HG03103 (cell line): ENCODE measurements around the gene RARA.

Source experiments
- ATAC-seq: cut with Tn5 transposase; IDR thresholded peaks from one replicate; pipeline ENCODE4 v1.9.1; 2021; ENCODE audit warnings: low read depth; ENCODE audit not compliant: unreplicated experiment

RARA gene

GRCh38 chr17:40325156-40326013 is 16.4 kb downstream of the RARA start:
- no peak for ATAC-seq

DNA sequence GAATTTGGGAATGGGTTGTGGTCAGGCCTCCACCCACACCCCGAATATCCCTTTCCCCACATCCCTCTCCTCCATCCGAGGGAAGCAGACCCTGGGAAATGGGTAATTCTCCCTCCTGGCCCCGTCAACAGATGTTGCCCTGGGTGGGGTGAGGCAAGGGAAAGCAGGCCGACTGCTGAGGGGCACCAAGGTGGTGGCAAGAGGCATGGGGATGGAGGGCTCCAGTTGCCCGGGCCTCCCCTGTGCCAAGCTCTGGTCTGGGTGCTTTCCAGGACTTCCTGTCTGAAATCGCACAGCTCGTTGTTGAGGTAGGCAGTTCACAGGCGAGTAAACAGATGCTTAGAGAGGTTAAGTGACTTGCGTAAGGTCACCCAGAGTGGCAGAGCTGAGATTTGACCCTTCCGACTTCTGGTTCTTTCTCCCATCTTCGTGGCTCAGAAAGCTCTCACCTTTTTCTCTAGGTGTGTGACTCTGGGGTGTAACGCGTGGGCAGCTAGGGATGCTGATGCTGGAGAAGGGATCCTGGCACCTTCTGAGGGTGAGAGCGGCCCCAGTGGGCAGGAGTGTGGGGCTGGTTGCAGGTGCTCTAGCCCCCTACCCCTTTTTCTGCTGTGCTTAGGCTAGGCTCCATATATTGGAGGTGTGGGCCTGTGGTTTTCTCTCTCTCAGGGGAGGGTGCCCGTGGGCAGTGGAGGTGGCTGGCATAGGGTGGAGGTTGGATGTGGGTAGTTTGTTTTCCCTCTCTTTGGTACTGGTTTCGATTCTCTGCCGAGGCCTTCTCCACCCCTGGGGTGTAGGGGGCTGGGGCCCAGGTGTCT is 17.2 kb downstream of the RARA start:
- no peak for ATAC-seq

- ATAC-seq, result no peak
Observed at GRCh38 chr17:40326832-40327199, 17.8 kb downstream of the RARA start.

DNA sequence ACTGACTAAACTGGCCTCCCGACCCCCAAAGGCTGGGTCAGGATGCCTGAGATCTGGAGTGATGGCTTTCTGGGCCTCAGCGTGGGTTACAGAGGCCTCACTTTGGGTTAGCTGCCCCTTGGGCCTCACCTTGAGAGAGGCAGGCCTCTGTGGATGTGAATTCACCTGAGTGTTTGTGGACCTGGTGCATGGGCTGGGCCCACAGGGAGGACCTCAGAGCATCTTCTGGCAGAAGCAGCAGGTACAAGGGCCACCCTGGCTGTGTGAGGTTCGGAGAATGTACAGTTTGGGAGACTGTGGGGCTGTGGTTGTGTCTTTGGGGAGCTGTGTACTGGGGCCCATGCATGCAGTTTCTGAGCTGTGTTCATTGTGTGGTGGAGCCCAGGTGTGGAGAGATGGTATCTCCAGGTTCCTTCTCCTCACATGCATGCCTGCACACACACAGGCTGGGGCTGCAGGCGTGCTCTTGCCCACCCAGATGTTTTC is 18.3 kb downstream of the RARA start:
- no peak for ATAC-seq

GRCh38 chr17:40327735-40328385 is 18.9 kb downstream of the RARA start:
- ATAC-seq, result no peak

DNA sequence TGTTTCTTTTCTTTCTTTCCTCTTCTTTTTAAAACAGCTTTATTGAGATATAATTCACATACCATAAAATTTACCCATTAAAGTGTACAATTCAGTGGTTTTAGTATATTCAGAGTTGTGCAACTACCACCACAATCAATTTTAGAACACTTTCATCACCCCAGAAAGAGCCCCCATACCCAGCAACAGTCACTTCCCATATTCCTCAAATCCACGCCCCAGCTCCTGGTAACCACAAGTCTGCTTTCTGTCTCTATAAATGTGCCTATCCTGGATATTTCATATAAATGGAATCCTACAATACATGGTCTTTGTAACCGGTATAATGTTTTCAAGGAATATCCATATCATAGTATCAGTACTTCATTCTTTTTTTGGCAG is 19.4 kb downstream of the RARA start:
- ATAC-seq, result no peak

GRCh38 chr17:40329839-40330794 is 21.1 kb downstream of the RARA start:
- no peak for ATAC-seq

DNA sequence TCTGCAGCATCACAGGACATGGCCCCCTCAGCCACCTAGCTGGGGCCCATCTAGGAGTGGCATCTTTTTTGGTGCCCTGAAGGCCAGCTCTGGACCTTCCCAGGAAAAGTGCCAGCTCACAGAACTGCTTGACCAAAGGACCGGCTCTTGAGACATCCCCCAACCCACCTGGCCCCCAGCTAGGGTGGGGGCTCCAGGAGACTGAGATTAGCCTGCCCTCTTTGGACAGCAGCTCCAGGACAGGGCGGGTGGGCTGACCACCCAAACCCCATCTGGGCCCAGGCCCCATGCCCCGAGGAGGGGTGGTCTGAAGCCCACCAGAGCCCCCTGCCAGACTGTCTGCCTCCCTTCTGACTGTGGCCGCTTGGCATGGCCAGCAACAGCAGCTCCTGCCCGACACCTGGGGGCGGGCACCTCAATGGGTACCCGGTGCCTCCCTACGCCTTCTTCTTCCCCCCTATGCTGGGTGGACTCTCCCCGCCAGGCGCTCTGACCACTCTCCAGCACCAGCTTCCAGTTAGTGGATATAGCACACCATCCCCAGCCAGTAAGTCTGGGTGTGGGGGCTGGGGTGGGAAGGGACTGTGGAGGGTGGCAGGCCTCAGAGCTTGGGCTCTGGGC is 22.0 kb downstream of the RARA start:
- no peak for ATAC-seq

GRCh38 chr17:40331743-40332641 is 23.0 kb downstream of the RARA start:
- ATAC-seq, result no peak

- no peak for ATAC-seq
Observed at GRCh38 chr17:40333781-40334448, 24.9 kb downstream of the RARA start.

DNA sequence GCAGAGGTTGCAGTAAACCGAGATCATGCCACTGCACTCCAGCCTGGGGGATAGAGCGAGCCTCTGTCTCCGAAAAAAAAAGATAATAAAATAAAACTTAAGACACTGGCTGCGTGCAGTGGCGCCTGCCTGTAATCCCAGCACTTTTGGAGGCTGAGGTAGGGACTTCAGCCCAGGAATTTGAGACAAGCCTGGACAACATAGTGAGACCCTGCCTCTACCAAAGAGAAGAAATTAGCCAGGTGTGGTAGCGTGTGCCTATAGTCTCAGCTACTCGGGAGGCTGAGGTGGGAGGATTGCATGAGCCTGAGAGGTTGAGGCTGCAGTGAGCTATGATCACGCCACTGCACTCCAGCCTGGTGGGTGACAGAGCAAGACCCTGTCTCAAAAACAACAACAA is 26.6 kb downstream of the RARA start:
- no peak for ATAC-seq

- no peak for ATAC-seq
Observed at GRCh38 chr17:40337351-40337750, 28.4 kb downstream of the RARA start.

DNA sequence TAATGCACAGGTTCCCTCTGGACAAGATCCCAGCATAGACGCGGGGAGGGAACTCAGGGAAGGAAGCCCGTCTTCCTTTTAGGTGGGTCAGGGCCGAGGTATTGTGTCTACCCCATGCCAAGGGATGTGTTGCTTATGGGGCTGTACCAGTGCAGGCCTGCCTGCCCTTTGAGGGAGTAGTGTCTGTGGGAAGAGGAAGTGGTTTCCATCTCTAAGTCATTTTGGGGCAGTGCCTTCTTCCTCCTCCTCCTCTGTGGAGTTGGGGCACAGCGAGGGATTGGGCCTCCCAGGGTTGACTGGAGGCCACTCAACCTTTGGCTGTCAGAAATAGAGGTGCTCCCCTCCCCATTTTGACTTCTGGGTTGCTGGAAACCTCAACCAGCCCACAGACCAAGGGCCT is 29.1 kb downstream of the RARA start:
- ATAC-seq, result no peak

DNA sequence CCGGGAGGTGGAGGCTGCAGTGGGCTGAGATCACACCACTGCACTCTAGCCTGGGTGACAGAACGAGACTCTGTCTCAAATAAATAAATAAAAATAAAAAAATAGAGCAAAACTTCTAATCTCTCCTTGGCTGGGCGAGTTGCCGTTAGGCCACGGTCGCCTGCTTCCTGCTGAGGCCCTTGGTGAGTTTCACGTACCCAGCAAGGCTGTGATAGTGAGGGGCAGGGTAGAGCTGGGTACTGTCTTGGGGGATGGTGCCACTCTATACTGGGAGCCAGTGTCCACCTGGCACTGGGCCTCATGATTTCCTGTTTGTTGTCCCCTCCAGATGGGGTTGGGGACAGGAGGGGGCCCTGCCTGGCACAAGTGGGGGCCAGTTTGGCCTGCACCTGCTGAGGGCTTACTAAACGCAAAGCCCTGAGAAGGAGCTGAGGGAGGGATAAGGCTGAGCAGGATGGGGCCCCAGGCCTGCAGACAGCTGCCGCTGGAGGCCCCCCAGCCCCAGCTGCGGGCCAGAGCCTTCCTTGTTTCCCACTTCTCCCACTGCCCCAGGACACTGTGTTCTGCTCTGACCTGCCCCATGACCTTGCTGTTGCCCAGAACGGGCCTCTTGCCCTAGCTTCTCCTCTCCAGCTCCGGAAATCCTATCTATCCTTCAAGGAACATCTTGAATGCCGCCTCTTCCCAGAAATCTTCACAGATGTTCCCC is 30.1 kb downstream of the RARA start:
- ATAC-seq, result no peak

GRCh38 chr17:40340327-40340726 is 31.3 kb downstream of the RARA start:
- ATAC-seq, result no peak

DNA sequence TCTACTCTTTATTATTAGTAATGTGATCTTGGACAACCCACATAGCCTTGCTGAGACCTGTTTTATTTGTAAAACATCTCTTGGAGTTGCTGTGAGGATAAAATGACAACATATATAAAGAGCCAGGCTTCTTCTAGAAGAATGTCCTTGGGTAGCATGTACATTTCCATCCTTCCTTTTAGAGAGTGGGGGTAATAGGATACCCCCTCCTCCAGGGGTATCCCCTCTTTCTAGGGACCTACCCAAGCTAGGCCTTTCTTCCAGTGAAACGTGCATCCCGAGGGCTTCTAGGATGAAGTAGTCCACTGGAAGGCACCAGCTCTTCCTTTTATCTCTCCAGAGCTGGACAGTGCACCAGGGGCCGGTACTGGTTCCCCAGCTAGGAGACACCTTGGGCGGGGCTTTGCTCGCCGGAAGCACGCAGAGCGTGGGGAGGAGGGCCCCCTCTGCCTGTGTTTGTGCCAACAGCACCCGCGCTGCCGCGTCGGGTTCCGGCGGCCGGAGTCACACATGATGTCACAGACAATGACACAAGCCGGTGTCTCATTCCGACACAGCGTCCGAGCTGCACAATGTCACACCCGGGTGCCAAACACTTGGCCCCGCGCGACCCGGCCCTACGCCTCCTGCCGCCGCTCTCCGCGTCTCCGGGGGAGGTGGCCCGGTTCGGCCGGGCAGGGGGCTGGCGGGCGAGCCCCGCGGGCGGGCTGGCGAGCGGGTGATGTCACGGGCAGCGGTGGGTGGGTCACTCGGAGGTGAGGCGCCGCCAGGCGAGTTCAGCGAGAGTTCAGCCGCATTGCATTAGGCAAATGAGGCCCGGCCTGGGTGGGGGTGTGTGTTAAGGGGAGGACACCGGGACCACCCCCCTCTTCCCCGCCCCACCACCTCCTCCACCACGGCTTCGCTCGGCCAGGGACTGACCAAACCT is 32.2 kb downstream of the RARA start:
- no peak for ATAC-seq
